Skeletal muscle tissue (tissue), 4 donors: ENCODE data around the gene SLC25A26. TPM values are rescaled to one million over a fixed set of nuclear protein-coding genes. Genes with fewer than 3 reads are reported as not detected.
A peak's percentile ranks its signal among the peaks of the same experiment; 100 is the strongest.

Experiments
- H3K27ac ChIP-seq: one replicate; pipeline ENCODE4 v1.7.0; 2013; ENCODE audit warnings: mild to moderate bottlenecking, low read depth, low read length, inconsistent platforms
- H3K27me3 ChIP-seq, 3 donors: one replicate each; pipeline ENCODE4 v1.7.0; 2013; ENCODE audit warnings: low read length in 3 of 3; ENCODE audit not compliant: control insufficient read depth in 3 of 3, insufficient read depth in 3 of 3
- H3K36me3 ChIP-seq, 3 donors: one replicate each; pipeline ENCODE4 v1.7.0; 2013; ENCODE audit warnings: low read length in 3 of 3; ENCODE audit not compliant: control insufficient read depth in 3 of 3, insufficient read depth in 3 of 3
- H3K4me1 ChIP-seq, 3 donors: one replicate each; pipeline ENCODE4 v1.7.0; 2013; ENCODE audit warnings: low read length in 3 of 3, mild to moderate bottlenecking in 3 of 3; ENCODE audit not compliant: control insufficient read depth in 3 of 3, insufficient read depth in 3 of 3
- H3K4me3 ChIP-seq, 3 donors: one replicate each; pipeline ENCODE4 v1.7.0; 2013; ENCODE audit warnings: low read length in 3 of 3
- H3K9ac ChIP-seq, 3 donors: one replicate each; pipeline ENCODE4 v1.7.0; 2013; ENCODE audit warnings: low read length in 3 of 3, mild to moderate bottlenecking in 3 of 3, moderate library complexity in 2 of 3, low read depth in 1 of 3
- H3K9me3 ChIP-seq, 3 donors: one replicate each; pipeline ENCODE4 v1.7.0; 2013; ENCODE audit warnings: low read length in 3 of 3; ENCODE audit not compliant: control insufficient read depth in 3 of 3
- total RNA-seq: library from RNA; depleted of rRNA; stranded (reverse); fragments of >200 nt; gene quantifications from one replicate; pipeline ENCODE4 v1.2.3, GENCODE V29; 2014
- donor health status: Osteomylitis.

The SLC25A26 gene
- total RNA-seq, 1 donor from 2014 or later = 30.8 TPM

DNA sequence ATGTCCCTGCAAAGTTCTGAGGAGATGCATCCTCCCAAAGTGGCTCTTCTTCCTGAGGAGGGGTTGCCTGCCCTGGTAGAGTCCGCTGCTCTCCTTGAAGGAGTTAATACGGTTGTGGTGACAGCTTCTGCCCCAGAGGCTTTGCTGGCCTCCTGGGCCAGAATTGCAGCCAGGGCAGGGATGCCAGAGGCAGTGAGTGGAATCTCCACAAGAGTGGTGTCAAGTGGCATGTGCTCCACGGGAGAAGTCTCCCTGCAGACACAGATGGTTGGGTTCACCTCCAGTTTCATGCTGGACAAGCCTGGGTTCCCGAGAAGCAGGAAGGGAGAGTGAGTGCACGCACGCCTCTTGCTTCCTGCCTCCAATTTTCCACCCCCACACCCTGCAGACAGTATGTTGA is 105.5 kb downstream of the SLC25A26 start:
- H3K4me3 ChIP-seq = peak overlapping the region in 2 of 3 donors; percentile 38 to 56
- no peaks in the 10 kb centered on the region for H3K9me3 ChIP-seq

GRCh38 chr3:66335671-66336070 is 114.9 kb downstream of the SLC25A26 start:
- no peak overlapping the region for H3K27ac ChIP-seq
- H3K9ac ChIP-seq = no peak overlapping the region
- H3K4me1 ChIP-seq = no peaks in the 10 kb centered on the region
- no peaks in the 10 kb centered on the region for H3K9me3 ChIP-seq
- H3K27me3 ChIP-seq = no peaks in the 10 kb centered on the region
- H3K36me3 ChIP-seq = no peaks in the 10 kb centered on the region
- H3K4me3 ChIP-seq = no peak overlapping the region

More for the DNA sequence above, 105.5 kb downstream of the SLC25A26 start:
- peak overlapping the region in 1 of 3 donors; percentile 25 for H3K9ac ChIP-seq
- H3K27ac ChIP-seq = no peak overlapping the region
- H3K27me3 ChIP-seq = no peaks in the 10 kb centered on the region
- H3K4me1 ChIP-seq = peaks cover 7 to 13% (median 9%) of the 10 kb centered on the region in 3 donors
- no peaks in the 10 kb centered on the region for H3K36me3 ChIP-seq

GRCh38 chr3:66336333-66336766 is 115.5 kb downstream of the SLC25A26 start:
- Histone ChIP-seq H3K9me3 (no peaks in the 10 kb centered on the region), H3K4me1 (no peaks in the 10 kb centered on the region), H3K27me3 (no peaks in the 10 kb centered on the region), H3K4me3 (no peak overlapping the region), H3K36me3 (no peaks in the 10 kb centered on the region), H3K27ac (no peak overlapping the region), H3K9ac (no peak overlapping the region)

- Histone ChIP-seq H3K4me3 (no peak overlapping the region), H3K9me3 (no peaks in the 10 kb centered on the region), H3K9ac (no peak overlapping the region), H3K4me1 (no peaks in the 10 kb centered on the region), H3K27ac (no peak overlapping the region), H3K36me3 (no peaks in the 10 kb centered on the region), H3K27me3 (no peaks in the 10 kb centered on the region)
Observed at GRCh38 chr3:66338927-66339326, 118.1 kb downstream of the SLC25A26 start.

DNA sequence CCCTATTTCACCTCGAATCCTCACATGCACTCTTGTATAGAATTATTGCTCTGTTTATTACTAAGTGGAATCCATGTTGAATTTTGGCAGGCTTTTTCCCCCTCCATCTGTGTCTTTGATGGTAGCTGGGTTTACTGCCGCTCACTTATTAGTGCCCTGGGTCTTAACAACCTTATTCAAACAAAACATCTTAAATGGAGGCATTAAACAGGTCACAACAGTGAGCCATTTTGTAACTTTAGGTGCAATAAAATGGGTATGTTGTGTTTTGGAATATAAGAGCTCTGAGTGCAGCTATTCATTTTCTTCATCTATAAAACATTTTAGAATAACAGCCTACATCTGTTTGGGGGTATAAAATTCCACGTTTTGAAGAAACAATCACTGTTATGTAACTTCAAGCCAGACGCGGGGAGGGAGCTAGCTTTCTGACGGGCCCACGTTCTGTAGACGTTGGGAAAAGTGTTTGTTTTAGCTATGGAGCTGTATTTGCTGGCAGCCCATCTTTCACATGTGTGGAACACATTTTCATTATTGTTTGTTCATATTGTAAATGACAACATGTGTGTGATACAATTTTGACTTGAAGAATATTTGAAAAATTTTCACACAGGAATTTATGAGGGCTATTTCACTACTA is 122.0 kb downstream of the SLC25A26 start:
- Histone ChIP-seq H3K36me3 (no peaks in the 10 kb centered on the region), H3K27ac (no peak overlapping the region), H3K4me3 (no peak overlapping the region), H3K27me3 (no peaks in the 10 kb centered on the region), H3K4me1 (no peaks in the 10 kb centered on the region), H3K9ac (no peak overlapping the region), H3K9me3 (no peaks in the 10 kb centered on the region)

DNA sequence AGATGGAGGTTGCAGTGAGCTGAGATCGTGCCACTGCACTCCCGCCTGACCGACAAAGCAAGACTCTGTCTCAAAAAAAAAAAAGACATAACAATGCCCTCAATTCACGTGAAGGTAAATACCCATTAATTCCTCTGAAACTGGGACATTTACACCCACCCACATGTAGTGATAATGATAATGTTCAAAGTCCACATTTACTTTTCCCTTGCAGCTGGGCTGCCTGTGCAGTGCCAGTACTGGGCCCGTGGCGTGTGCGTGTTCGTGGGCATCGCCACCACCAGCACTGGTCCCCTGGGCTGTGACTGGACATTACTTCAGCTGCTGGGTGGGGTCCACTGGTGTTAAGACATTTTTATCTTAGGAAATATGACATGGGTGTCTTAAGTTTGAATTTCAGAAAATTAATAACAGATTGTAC is 123.6 kb downstream of the SLC25A26 start:
- H3K36me3 ChIP-seq = no peaks in the 10 kb centered on the region
- H3K4me1 ChIP-seq = peaks cover 0 to 3% (median 2%) of the 10 kb centered on the region in 3 donors
- no peak overlapping the region for H3K27ac ChIP-seq
- H3K27me3 ChIP-seq = no peaks in the 10 kb centered on the region
- no peak overlapping the region for H3K9ac ChIP-seq
- H3K9me3 ChIP-seq = no peaks in the 10 kb centered on the region
- H3K4me3 ChIP-seq = no peak overlapping the region

DNA sequence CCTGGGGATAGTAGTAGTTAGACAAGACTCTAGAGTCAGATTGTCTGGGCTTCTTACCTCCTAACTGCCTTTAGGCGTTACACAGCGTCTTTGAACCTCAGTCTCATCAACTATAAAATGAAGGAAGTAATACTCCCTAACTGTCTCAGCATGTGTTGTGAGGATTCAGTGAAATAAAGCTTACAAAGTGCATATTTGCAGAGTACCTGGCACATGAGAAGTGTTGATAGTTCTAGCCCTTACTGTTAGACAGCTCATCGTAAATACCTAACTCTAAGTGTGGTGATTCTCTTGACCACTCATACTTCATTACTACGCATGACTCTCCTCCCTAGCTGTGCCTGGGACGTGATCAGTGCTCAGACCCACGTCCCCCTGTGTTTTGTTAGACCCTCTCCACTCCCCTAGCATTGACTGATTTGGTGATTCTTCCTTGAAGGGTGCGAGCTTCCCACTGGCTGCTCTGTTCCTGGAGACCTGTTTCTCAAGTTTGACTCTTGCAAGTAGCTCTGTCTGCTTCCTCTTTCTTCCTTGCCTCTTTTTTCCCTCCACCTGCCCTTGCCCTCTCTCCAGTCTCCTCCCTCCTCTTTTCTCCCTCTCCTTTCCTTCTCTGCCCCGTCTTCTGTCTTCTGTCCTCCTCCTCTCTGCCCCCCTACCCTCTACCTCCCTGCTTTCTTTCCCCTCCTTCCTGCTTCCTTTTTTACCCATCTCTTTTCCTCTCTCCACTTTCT is 124.2 kb downstream of the SLC25A26 start:
- Histone ChIP-seq H3K4me1 (peaks cover 0 to 3% (median 2%) of the 10 kb centered on the region in 3 donors), H3K4me3 (no peak overlapping the region), H3K36me3 (no peaks in the 10 kb centered on the region), H3K9ac (no peak overlapping the region), H3K27ac (no peak overlapping the region), H3K27me3 (no peaks in the 10 kb centered on the region), H3K9me3 (no peaks in the 10 kb centered on the region)

- Histone ChIP-seq H3K27me3 (no peaks in the 10 kb centered on the region), H3K4me3 (no peak overlapping the region), H3K9me3 (no peaks in the 10 kb centered on the region), H3K9ac (no peak overlapping the region), H3K27ac (no peak overlapping the region), H3K4me1 (peaks cover 0 to 3% (median 2%) of the 10 kb centered on the region in 3 donors), H3K36me3 (no peaks in the 10 kb centered on the region)
Observed at GRCh38 chr3:66348704-66349103, 127.9 kb downstream of the SLC25A26 start.

GRCh38 chr3:66350601-66351000 is 129.8 kb downstream of the SLC25A26 start:
- H3K27me3 ChIP-seq = no peaks in the 10 kb centered on the region
- H3K36me3 ChIP-seq = no peaks in the 10 kb centered on the region
- no peaks in the 10 kb centered on the region for H3K9me3 ChIP-seq
- H3K4me3 ChIP-seq = no peak overlapping the region
- H3K4me1 ChIP-seq = peaks cover 0 to 3% (median 2%) of the 10 kb centered on the region in 3 donors
- H3K27ac ChIP-seq = no peak overlapping the region
- no peak overlapping the region for H3K9ac ChIP-seq

- H3K9me3 ChIP-seq = no peaks in the 10 kb centered on the region
- no peaks in the 10 kb centered on the region for H3K27me3 ChIP-seq
- H3K4me3 ChIP-seq = no peak overlapping the region
- no peak overlapping the region for H3K9ac ChIP-seq
- H3K36me3 ChIP-seq = no peaks in the 10 kb centered on the region
- H3K27ac ChIP-seq = no peak overlapping the region
- H3K4me1 ChIP-seq = peaks cover 0 to 3% (median 2%) of the 10 kb centered on the region in 3 donors
Observed at GRCh38 chr3:66353039-66353438, 132.2 kb downstream of the SLC25A26 start.
